Gastroesophageal sphincter (tissue), 4 donors: ENCODE results near the gene TRIM38. TPM values are rescaled to one million over a fixed set of nuclear protein-coding genes. Genes with fewer than 3 reads are reported as not detected.

Experiments used
- ATAC-seq: fragments of 150-250 bp; one replicate; pipeline ENCODE4 v1.9.1; 2016; ENCODE audit warnings: mild to moderate bottlenecking, moderate library complexity
- H3K27ac ChIP-seq, 4 donors: fragments of 200-600 bp; sonication (generic) in 3 of 4; 1 replicate in 3 of 4; 2 replicates in 1 of 4; pipeline ENCODE4 v1.5.1; 2016 to 2019
- H3K27me3 ChIP-seq: fragments of 200-600 bp; sonication (generic); one replicate; pipeline ENCODE4 v1.5.1; 2019
- H3K36me3 ChIP-seq, 2 donors: fragments of 200-600 bp; sonication (generic); one replicate each; pipeline ENCODE4 v1.5.1; 2019; ENCODE audit warnings: control low read depth in 1 of 2
- H3K4me1 ChIP-seq, 3 donors: fragments of 200-600 bp; sonication (generic); 1 replicate in 2 of 3; 2 replicates in 1 of 3; pipeline ENCODE4 v1.5.1; 2016 to 2019; ENCODE audit warnings: control low read depth in 2 of 3
- H3K4me3 ChIP-seq, 2 donors: fragments of 200-600 bp; sonication (generic); one replicate each; pipeline ENCODE4 v1.5.1; 2019; ENCODE audit warnings: mild to moderate bottlenecking in 1 of 2, moderate library complexity in 1 of 2
- H3K9me3 ChIP-seq, 3 donors: fragments of 200-600 bp; sonication (generic); one replicate each; pipeline ENCODE4 v1.5.1; 2017 to 2019; ENCODE audit warnings: control low read depth in 2 of 3
- EP300 ChIP-seq: sonication (generic); formaldehyde crosslinking; IDR thresholded peaks from one replicate; pipeline ENCODE4 v1.6.1; 2017; ENCODE audit warnings: antibody characterized with exemption, mild to moderate bottlenecking
- POLR2A ChIP-seq, 2 donors: fragments of 450-650 bp; IDR thresholded peaks; one replicate each; pipeline ENCODE4 v1.6.1; 2017; ENCODE audit warnings: antibody characterized with exemption in 2 of 2, mild to moderate bottlenecking in 2 of 2, moderate library complexity in 1 of 2
- POLR2AphosphoS5 ChIP-seq: sonication (generic); formaldehyde crosslinking; IDR thresholded peaks from one replicate; pipeline ENCODE4 v1.6.1; 2017; ENCODE audit warnings: antibody characterized with exemption
- WGBS, 2 donors: methylation state at CpG; one replicate each; pipeline ENCODE4 v1.1.5; 2018; ENCODE audit warnings: low coverage in 1 of 2; 5-methylcytosine and 5-hydroxymethylcytosine counted together
- total RNA-seq, 4 donors: library from RNA; depleted of rRNA; stranded (reverse); fragments of >200 nt; gene quantifications; one replicate each; pipeline ENCODE4 v1.1.0, GENCODE V29; 2016
- TF ChIP-seq, protein P1 (sequence below), 4 experiments: fragments of 200-600 bp in 2 of 4; fragments of 450-650 bp in 2 of 4; sonication (generic) in 1 of 4; IDR thresholded peaks; one replicate each; pipeline ENCODE4 v1.5.1; 2017 to 2019; ENCODE audit warnings: antibody characterized with exemption in 4 of 4, mild to moderate bottlenecking in 2 of 4, moderate library complexity in 2 of 4

Gene TRIM38
- total RNA-seq, 4 donors from 2014 or later: 6.1 to 10.4 (median 8.2) TPM

DNA sequence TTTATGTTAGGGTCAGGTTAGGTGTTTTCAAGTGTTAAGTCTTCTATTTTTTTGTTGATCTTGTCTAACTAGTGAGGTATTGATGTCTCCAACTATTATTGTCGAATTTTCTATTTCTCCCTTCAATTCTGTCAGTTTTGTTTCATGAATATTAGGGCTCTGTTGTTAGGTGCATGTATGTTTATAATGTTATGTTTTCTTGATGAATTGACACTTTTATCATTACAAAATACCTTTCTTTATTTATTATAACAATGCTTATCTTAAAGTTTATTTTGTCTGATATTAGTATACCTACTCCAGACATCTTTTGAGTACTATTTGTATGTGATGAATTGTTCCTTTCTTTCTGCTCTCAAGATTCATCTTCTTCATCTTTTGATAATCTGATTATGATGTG lies 12.9 kb upstream of the TRIM38 start:
- Histone ChIP-seq H3K9me3 (no peaks in the 10 kb centered on the region), H3K36me3 (no peaks in the 10 kb centered on the region), H3K4me3 (no peak overlapping the region), H3K27ac (no peak overlapping the region), H3K4me1 (no peaks in the 10 kb centered on the region), H3K27me3 (peaks cover 12% of the 10 kb centered on the region)
- TF ChIP-seq EP300 (no peak), POLR2AphosphoS5 (no peak), POLR2A (IDR thresholded peaks at IDR 0.05) (no peak)
- TF ChIP-seq, protein P1, sequence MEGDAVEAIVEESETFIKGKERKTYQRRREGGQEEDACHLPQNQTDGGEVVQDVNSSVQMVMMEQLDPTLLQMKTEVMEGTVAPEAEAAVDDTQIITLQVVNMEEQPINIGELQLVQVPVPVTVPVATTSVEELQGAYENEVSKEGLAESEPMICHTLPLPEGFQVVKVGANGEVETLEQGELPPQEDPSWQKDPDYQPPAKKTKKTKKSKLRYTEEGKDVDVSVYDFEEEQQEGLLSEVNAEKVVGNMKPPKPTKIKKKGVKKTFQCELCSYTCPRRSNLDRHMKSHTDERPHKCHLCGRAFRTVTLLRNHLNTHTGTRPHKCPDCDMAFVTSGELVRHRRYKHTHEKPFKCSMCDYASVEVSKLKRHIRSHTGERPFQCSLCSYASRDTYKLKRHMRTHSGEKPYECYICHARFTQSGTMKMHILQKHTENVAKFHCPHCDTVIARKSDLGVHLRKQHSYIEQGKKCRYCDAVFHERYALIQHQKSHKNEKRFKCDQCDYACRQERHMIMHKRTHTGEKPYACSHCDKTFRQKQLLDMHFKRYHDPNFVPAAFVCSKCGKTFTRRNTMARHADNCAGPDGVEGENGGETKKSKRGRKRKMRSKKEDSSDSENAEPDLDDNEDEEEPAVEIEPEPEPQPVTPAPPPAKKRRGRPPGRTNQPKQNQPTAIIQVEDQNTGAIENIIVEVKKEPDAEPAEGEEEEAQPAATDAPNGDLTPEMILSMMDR (IDR thresholded peaks at IDR 0.05): no peak
- no peak for ATAC-seq
- WGBS, 2 donors: 71 to 88% methylated on average over 1 of the region's 1 CpG

DNA sequence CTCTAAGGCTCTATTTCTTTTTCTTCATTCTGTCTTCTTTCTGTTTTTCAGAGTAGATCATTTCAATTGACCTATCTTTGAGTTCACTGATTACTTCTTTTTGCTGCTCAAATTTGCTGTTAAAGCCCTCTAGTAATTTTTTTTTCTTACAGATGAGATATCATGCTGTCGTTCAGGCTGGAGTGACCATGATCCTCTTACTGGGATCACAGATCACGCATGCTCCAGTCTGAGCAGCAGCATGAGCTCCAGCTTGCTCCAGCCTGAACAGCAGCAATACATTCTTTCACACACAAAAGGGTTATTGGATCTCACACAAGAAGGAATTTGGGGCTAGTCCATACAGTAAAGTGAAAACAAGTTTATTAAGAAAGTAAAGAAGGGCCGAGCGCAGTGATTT lies 12.3 kb upstream of the TRIM38 start:
- ATAC-seq: no peak
- no peaks in the 10 kb centered on the region for H3K4me1 ChIP-seq
- TF ChIP-seq, protein P1 (IDR thresholded peaks at IDR 0.05): no peak
- TF ChIP-seq POLR2A (IDR thresholded peaks at IDR 0.05): no peak
- TF ChIP-seq POLR2AphosphoS5: no peak
- TF ChIP-seq EP300: no peak
- no peaks in the 10 kb centered on the region for H3K9me3 ChIP-seq
- no peak overlapping the region for H3K27ac ChIP-seq
- no peaks in the 10 kb centered on the region for H3K36me3 ChIP-seq
- 67 to 88% methylated on average over 2 to 4 of the region's 4 CpGs for WGBS, 2 donors
- no peak overlapping the region for H3K4me3 ChIP-seq
- H3K27me3 ChIP-seq: peaks cover 18% of the 10 kb centered on the region

DNA sequence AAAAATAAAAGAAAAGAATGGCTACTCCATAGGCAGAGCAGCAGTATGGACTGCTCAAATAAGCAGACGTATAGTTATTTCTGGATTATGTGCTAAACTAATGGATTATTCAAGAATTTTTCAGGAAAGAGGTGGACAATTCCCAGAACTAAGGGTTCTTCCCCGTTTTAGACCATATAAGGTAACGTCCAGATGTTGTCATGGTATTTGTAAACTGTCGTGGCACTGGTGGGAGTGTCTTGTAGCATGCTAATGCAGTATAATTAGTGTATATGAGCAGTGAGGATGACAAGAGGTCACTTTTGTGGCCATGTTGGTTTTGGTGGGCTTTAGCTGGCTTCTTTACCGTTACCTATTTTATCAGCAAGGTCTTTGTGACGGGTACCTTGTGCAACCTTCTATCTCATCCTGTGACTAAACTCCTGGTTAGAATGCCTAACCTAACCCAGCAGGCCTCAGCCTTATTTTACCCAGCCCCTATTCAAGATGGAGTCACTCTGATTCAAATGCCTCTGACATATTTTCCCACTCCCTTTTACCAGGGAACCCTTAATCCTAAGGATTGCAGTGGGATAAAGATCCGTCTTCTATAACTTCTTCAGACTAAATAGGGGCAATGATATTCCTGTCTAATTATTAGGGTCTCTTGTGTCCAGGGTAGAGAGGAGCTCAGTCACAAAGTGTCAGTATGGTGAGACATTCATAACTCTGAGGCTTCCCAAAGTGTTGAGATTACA lies 11.1 kb upstream of the TRIM38 start:
- H3K27ac ChIP-seq: no peak overlapping the region
- TF ChIP-seq POLR2AphosphoS5 (no peak), EP300 (no peak), POLR2A (IDR thresholded peaks at IDR 0.05) (no peak)
- TF ChIP-seq, protein P1 (IDR thresholded peaks at IDR 0.05): no peak
- H3K27me3 ChIP-seq: peaks cover 20% of the 10 kb centered on the region
- WGBS, 2 donors: 80 to 90% methylated on average over 6 of the region's 7 CpGs
- no peak overlapping the region for H3K4me3 ChIP-seq
- H3K36me3 ChIP-seq: no peaks in the 10 kb centered on the region
- no peak for ATAC-seq
- H3K4me1 ChIP-seq: no peaks in the 10 kb centered on the region
- no peaks in the 10 kb centered on the region for H3K9me3 ChIP-seq

DNA sequence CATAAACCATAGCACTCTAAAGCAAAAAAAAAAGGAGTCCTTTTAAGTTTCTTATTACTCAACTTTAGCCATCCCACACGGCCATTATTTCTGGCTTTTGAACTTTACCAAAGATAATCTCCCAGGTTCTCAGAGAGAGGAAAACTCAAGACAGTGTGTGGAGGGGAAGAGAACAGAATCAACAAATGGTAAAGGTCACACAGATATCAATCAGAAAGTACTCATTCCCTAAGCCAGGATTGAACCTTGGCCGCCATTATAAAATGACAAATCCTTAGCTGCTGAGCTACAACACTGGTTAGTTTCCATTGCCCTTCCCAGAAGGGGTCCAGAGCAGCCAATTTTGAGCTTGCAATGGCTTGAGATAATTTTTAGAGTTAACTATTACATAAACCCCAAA lies 10.1 kb upstream of the TRIM38 start:
- Histone ChIP-seq H3K36me3 (no peaks in the 10 kb centered on the region), H3K4me3 (no peak overlapping the region), H3K27me3 (peaks cover 20% of the 10 kb centered on the region), H3K27ac (no peak overlapping the region), H3K4me1 (no peaks in the 10 kb centered on the region), H3K9me3 (no peaks in the 10 kb centered on the region)
- no peak for ATAC-seq
- TF ChIP-seq, protein P1 (IDR thresholded peaks at IDR 0.05): no peak
- TF ChIP-seq POLR2AphosphoS5 (no peak), POLR2A (IDR thresholded peaks at IDR 0.05) (no peak), EP300 (no peak)
- 80 to 100% methylated on average over 1 of the region's 2 CpGs for WGBS, 2 donors

DNA sequence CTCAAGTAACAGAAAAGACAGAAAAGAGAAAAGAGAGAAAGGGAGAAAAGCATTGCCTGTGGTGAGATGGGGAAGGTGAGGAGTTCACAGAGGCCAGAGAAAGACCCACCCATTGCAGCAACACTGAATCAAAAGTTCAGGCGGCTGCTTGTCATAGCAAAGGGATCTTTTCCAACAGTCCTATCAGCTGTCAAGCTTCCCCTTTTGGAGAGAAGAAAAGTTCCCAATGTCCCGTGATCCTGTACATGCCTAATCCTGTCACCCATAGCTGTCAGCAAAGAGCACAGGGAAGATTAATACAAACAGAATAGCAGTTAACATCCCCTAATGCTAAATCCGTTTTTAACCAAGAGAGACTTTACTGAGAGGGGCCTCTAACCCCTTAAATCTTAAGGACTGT lies 8.9 kb upstream of the TRIM38 start:
- WGBS, 2 donors: 43 to 46% methylated on average over 2 to 3 of the region's 3 CpGs

More for the DNA sequence above, 8.9 kb upstream of the TRIM38 start:
- H3K4me1 ChIP-seq: no peaks in the 10 kb centered on the region
- no peaks in the 10 kb centered on the region for H3K9me3 ChIP-seq
- H3K4me3 ChIP-seq: no peak overlapping the region
- H3K27ac ChIP-seq: no peak overlapping the region
- TF ChIP-seq, protein P1 (IDR thresholded peaks at IDR 0.05): no peak
- TF ChIP-seq EP300: no peak
- TF ChIP-seq POLR2A (IDR thresholded peaks at IDR 0.05): no peak
- TF ChIP-seq POLR2AphosphoS5: no peak
- no peak for ATAC-seq
- no peaks in the 10 kb centered on the region for H3K36me3 ChIP-seq
- peaks cover 20% of the 10 kb centered on the region for H3K27me3 ChIP-seq
